ENCODE data around the gene RARRES2. TPM values are rescaled to one million over a fixed set of nuclear protein-coding genes. Genes with fewer than 3 reads are reported as not detected.

Gene RARRES2
- total RNA-seq, 1 donor from 2014 or later: not detected

DNA sequence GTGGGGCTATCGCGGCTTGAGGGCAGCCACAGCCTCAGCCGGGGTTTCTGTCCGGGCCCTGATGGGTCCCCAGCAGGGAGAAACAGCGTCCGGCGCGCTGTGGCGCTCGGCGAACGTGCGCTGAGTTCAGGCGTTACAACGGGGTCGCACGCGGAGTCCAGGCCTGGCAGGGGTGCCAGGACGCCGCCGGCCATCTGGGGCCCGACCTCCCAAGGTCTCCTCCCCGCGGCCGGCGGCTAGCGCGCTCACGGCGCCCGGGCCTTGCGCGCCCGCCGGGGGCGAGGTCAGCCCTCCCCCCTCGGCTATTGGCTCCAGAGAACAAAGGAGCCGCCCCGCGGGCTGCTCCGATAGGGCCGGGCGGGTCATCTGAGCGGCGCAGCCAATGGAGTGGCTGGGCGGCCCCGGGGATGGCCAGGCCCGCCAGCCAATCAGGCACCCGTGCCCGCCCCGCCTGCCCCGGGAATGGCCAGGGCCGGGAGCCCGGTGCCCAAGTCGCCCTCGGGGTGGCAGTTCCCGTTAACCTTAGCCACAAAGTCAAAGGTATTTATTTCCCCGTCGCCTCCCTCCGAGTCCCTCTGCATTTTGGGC is 37.5 kb upstream of the RARRES2 start, which contains the start of gene ZNF775:
TSS of gene ZNF775 (plus strand) at position 478 of the 588 bp plus-strand sequence. CDS start 9,141 bp downstream, outside the sequence.
- DNase-seq (ENCODE audit: extremely low spot score, unreplicated experiment): peak; percentile 98
- peak within 1 kb of the TSS; percentile 93 for H3K27ac Mint-ChIP-seq (ENCODE audit: unreplicated experiment)
- no peaks in the 10 kb centered on the region for H3K9me3 Mint-ChIP-seq (ENCODE audit: unreplicated experiment)
- H3K27me3 Mint-ChIP-seq (ENCODE audit: unreplicated experiment): no peaks in the 10 kb centered on the region
- peak within 1 kb of the TSS; percentile 92 for H3K4me3 Mint-ChIP-seq (ENCODE audit: unreplicated experiment)
- H3K36me3 Mint-ChIP-seq (ENCODE audit: unreplicated experiment): peaks cover 5% of the 10 kb centered on the region
- H3K4me1 Mint-ChIP-seq (ENCODE audit: unreplicated experiment): peaks cover 47% of the 10 kb centered on the region
- TF ChIP-seq, protein P1, sequence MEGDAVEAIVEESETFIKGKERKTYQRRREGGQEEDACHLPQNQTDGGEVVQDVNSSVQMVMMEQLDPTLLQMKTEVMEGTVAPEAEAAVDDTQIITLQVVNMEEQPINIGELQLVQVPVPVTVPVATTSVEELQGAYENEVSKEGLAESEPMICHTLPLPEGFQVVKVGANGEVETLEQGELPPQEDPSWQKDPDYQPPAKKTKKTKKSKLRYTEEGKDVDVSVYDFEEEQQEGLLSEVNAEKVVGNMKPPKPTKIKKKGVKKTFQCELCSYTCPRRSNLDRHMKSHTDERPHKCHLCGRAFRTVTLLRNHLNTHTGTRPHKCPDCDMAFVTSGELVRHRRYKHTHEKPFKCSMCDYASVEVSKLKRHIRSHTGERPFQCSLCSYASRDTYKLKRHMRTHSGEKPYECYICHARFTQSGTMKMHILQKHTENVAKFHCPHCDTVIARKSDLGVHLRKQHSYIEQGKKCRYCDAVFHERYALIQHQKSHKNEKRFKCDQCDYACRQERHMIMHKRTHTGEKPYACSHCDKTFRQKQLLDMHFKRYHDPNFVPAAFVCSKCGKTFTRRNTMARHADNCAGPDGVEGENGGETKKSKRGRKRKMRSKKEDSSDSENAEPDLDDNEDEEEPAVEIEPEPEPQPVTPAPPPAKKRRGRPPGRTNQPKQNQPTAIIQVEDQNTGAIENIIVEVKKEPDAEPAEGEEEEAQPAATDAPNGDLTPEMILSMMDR (IDR thresholded peaks at IDR 0.05): no peak

DNA sequence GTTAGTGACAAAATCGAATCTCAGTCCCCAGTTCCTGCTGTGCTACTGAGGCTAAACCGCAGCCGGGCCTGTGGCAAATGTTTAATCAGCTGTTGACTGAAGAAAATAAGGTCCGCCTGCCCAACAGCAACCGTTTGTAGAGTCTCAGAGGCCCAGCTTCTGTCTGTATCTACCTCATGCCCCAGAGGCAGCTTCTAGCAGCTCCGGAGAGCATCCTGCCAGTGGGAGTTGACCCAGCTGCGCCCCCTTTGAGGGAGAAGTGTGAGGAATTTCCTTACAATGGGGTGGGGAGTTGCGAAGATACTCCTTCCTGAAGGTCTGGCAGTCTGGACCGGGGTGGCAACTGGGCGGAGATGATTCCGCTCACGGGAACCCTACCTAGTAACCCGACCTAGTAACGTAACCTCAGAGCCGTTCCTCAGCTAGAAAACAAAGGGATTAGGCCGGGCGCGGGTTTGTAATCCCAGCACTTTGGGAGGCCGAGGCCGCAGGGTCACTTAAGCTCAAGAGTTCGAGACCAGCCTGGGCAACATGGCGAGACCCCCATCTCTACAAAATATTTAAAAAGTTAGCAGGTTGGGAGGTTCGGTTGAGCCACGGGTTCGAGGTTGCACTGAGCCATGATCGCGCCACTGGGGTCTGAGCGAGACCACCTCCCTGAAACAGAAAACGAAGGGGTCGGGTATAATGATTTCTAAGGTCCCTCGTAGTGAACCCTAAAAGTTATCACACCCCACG is 36.9 kb upstream of the RARRES2 start:
- H3K27ac Mint-ChIP-seq (ENCODE audit: unreplicated experiment): peak overlapping the region; percentile 93
- peaks cover 10% of the 10 kb centered on the region for H3K36me3 Mint-ChIP-seq (ENCODE audit: unreplicated experiment)
- no peaks in the 10 kb centered on the region for H3K9me3 Mint-ChIP-seq (ENCODE audit: unreplicated experiment)
- DNase-seq (ENCODE audit: extremely low spot score, unreplicated experiment): no peak
- peak overlapping the region; percentile 70 for H3K4me3 Mint-ChIP-seq (ENCODE audit: unreplicated experiment)
- peaks cover 48% of the 10 kb centered on the region for H3K4me1 Mint-ChIP-seq (ENCODE audit: unreplicated experiment)
- H3K27me3 Mint-ChIP-seq (ENCODE audit: unreplicated experiment): no peaks in the 10 kb centered on the region
- TF ChIP-seq, protein P1 (IDR thresholded peaks at IDR 0.05): peak; percentile 38

DNA sequence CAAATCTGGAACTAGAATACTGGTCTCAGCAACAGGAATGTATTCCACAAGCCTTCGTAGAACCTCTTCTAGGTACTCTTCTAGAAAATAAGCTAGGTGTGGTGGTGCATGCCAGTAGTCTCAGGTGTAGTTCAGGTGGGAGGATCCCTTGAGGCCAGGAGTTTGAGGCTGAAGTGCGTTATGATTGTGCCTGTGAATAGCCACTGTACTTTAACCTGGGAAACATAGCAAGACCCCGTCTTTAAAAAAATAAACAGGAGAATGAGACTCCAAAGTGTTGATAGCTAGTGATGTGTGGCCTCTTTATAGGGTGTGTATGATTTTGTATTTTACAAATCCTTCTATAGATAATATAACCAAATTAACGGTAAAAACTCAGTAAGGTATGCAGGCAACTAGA is 36.2 kb upstream of the RARRES2 start:
- Mint-ChIP-seq H3K27me3 (ENCODE audit: unreplicated experiment) (no peaks in the 10 kb centered on the region), H3K9me3 (ENCODE audit: unreplicated experiment) (no peaks in the 10 kb centered on the region), H3K27ac (ENCODE audit: unreplicated experiment) (peak overlapping the region; percentile 93), H3K4me1 (ENCODE audit: unreplicated experiment) (peaks cover 42% of the 10 kb centered on the region), H3K36me3 (ENCODE audit: unreplicated experiment) (peaks cover 15% of the 10 kb centered on the region), H3K4me3 (ENCODE audit: unreplicated experiment) (no peak overlapping the region)
- no peak for DNase-seq (ENCODE audit: extremely low spot score, unreplicated experiment)
- TF ChIP-seq, protein P1 (IDR thresholded peaks at IDR 0.05): no peak

DNA sequence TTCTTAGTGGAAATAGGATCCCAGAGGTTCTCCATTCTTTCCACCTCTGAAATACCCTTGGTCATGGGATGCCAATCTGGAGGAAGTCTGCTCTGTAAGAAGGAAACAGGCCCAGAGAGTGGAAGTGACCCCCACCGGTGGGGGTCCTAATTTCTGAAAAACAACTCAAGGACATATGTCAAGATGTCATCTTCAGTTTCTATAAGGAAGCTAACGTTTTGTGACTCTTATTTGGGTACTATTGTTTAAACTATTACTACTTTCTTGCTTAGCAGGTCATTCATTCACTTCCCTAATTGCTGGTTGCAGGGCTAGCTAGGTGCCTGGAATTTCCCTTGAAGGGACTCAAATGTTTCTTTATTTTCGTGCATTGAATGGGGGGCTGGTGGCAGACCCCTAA is 35.8 kb upstream of the RARRES2 start:
- no peaks in the 10 kb centered on the region for H3K27me3 Mint-ChIP-seq (ENCODE audit: unreplicated experiment)
- no peaks in the 10 kb centered on the region for H3K9me3 Mint-ChIP-seq (ENCODE audit: unreplicated experiment)
- H3K4me1 Mint-ChIP-seq (ENCODE audit: unreplicated experiment): peaks cover 38% of the 10 kb centered on the region
- peak overlapping the region; percentile 93 for H3K27ac Mint-ChIP-seq (ENCODE audit: unreplicated experiment)
- no peak overlapping the region for H3K4me3 Mint-ChIP-seq (ENCODE audit: unreplicated experiment)
- DNase-seq (ENCODE audit: extremely low spot score, unreplicated experiment): no peak
- peaks cover 17% of the 10 kb centered on the region for H3K36me3 Mint-ChIP-seq (ENCODE audit: unreplicated experiment)
- TF ChIP-seq, protein P1 (IDR thresholded peaks at IDR 0.05): no peak

DNA sequence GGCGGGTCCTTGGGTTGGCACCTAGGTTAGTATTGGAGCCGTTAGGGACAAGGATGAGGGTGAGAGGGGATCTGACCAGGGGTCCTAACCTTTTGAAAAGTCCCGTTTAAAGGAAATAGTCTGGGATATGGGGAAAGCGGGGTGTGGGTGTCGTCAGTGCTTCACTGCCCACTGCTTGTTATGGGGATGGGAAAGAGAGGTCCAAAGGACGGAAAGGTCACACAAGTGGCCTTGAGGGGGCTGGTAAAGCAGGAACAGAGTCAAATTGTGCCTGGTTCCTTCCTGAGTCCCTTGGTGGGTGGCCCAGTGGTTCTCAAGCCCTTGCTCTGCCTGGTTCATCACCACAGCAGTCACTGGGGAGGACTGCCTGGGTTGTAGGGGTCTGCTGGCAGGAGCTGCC is 35.1 kb upstream of the RARRES2 start:
- no peaks in the 10 kb centered on the region for H3K27me3 Mint-ChIP-seq (ENCODE audit: unreplicated experiment)
- H3K4me1 Mint-ChIP-seq (ENCODE audit: unreplicated experiment): peaks cover 36% of the 10 kb centered on the region
- H3K36me3 Mint-ChIP-seq (ENCODE audit: unreplicated experiment): peaks cover 17% of the 10 kb centered on the region
- no peak for DNase-seq (ENCODE audit: extremely low spot score, unreplicated experiment)
- no peaks in the 10 kb centered on the region for H3K9me3 Mint-ChIP-seq (ENCODE audit: unreplicated experiment)
- no peak overlapping the region for H3K4me3 Mint-ChIP-seq (ENCODE audit: unreplicated experiment)
- TF ChIP-seq, protein P1 (IDR thresholded peaks at IDR 0.05): no peak
- H3K27ac Mint-ChIP-seq (ENCODE audit: unreplicated experiment): no peak overlapping the region

Measured in osteocyte (in vitro differentiated cells).